Left kidney (tissue), 2 donors: Measurements from ENCODE around the gene C2CD2. TPM values are rescaled to one million over a fixed set of nuclear protein-coding genes. Genes with fewer than 3 reads are reported as not detected.
"Not testable (repeated sequence)": the region's sequence is repeated elsewhere in the genome, so short reads cannot be mapped to it uniquely, and the experiment has no call there.

Experiments used
- DNase-seq: peaks from one replicate; pipeline ENCODE4 v3.0.0-alpha.2; 2013
- polyA plus RNA-seq: library from polyadenylated mRNA; unstranded; fragments of 120-200 nt; gene quantifications from one replicate; pipeline ENCODE4 v1.2.1, GENCODE V29; 2013; ENCODE audit not compliant: insufficient read length

C2CD2 gene
- polyA plus RNA-seq, 1 donor: 18.7 TPM

DNA sequence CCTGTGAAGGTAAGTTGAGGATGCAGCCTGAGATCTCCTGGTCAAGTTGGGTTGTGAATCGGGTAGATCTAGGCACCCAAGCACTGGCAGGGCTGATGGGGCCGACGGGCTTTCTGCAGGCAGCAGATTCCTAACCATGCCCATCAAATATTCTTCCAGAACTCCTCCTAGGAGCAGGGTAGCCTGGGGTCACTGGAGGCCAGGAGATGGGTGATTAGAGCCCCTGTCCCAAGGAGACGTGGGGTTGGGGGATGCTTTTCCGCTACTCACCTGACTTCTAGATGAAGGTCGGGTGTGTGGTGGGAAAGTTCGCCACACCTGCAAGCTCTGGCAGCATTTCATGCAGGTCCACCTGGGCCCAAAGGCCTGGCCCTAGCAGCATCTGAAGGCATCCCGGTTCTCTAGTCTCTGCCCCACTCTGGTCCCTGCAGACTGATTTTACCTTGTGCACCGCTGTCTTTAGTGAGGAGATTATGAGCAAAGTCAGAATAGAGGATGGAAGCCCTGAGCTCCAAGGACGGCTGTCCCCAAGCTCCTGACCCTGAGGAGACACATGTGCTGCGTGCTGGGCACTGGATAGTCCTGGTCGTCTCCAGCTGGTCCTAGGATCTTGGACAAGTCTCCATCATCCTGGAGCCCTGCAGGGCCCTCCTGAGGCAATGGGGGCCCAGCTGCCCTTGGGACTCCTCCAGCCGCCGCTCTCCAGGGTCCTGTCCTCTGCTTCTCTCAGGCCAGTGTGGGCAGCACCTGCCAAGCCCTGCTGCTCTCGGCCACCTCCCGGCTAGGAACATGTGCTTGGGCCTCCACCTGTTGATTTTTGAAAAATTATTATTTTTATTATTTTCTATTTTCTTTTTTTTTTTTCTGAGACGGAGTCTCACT lies 21.8 kb upstream of the C2CD2 start:
- DNase-seq: no peak

DNA sequence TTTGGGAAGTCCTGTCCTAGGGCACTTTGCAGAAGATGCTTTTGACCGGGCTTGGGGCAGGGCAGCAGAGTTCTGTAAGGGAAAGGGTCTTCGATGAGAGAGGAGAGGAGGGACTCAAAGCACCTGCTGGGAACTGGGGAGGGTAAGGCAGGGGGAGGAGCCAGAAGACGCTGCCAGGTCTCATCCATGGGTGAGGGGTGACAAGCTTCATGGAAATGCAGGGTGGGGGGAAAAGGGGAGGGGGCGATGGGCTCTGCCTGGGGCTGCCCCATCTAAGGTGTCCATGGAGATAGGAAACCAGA lies 20.9 kb upstream of the C2CD2 start:
- no peak for DNase-seq

DNA sequence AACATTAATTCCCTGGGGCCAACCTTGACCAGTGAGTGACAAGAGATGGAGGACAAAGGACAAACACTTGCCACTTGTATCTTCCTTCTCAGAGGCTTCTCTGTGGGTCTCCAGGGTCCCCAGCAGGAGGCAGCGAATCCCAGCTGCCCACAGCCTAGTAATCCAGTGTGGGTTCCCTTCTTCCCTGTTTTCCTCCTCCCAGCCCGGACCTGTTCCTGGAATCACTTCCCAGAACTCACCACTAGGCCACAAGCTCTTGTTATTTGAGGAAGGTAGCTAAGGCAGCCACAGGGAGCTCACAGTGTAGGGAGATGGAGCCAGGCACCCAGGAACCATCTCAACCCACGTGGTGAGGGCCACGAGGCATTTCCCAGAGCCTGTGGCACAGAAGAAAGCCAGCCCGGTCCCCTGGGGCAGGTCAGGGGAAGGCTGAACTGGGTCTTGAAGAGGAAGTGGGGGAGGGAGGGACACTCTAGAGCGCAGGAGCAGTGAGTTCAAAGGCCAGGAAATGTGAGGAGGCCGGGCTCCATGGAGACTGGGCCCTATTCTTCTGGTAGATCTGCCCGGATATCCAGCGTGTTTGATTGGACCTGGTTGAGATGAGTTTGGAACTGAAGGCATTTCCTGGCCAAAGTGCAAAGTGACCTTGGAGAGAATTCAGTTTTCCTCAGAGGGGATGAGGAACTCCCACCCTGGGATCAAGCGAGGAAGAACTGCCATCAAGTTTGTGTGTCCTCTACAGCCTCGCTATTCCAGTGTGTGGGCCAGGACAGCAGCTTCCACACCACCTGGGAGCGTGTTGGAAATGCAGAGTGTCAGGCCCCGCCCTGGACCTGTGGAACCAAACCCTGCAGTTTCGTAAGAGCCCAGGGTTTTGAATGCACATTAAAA lies 20.3 kb upstream of the C2CD2 start:
- DNase-seq: no peak

DNA sequence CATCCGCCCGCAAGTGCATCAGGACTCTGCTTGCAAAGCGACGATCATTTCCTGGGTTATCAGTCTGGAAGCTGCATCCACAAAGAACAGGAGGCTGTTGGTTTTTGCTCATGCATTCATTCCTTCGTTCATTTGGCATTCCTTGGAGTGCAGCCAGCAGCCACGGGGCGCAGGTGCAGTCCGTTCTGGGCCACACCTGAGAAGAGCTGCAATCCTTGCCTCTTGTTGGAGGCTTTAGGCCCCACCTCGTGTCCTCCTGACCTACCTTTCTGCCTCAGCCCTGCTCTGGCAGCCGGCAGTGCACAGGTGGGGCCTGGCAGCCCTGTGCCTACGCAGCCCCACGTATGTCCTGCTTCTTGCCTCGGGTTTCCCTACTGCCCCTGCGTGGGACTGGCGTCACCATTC lies 19.6 kb upstream of the C2CD2 start:
- DNase-seq: no peak

DNA sequence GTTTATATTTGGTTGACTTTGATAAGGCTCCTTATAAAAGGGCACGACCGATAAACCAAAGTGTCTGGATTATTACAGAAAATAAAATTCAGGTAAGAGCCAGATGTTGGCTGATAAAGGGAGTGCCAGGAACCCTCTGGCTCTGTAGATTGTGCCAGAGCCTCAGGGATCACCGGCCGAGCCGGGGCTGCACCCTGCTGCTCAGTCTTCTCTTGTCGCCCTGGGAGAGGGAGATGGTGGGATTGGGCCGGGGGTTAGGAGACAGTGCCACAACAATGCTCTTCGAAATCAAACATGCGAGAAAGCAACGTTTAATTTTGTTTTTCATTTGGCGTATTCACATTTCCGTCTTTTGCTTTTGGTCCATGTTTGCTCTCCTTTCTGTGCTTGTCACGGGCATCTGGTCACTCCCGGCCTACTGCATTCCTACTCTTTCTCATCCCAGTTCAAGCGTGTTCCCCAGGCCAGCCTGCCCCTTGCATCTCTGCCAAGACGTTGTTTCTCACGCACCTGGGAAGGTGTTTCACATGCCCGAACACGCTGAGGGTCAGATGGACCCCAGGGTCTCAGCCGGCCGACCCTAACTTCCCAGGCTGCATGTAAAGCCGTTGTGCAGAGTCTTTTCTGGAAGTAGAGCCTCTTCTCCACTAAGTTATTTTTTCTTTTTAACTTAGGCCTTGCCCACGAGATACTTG lies 18.8 kb upstream of the C2CD2 start:
- DNase-seq: no peak

DNA sequence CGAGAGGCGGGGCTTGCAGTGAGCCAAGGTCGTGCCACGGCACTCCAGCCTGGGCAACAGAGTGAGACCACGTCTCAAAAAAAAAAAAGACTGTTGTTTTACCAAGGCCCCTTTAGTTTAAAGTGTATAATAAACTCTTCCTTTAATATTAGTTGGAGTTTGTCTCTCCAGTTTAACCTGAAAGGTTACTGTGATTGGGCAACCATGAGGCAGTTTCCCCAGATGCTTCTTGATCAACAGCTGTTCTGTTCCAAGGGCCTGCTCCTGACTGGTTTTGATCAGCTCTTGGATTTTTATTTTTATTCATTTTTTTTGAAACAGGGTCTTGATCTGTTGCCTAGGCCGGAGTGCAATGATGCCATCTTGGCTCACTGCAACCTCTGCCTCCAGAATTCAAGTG lies 18.1 kb upstream of the C2CD2 start:
- DNase-seq: no peak

DNA sequence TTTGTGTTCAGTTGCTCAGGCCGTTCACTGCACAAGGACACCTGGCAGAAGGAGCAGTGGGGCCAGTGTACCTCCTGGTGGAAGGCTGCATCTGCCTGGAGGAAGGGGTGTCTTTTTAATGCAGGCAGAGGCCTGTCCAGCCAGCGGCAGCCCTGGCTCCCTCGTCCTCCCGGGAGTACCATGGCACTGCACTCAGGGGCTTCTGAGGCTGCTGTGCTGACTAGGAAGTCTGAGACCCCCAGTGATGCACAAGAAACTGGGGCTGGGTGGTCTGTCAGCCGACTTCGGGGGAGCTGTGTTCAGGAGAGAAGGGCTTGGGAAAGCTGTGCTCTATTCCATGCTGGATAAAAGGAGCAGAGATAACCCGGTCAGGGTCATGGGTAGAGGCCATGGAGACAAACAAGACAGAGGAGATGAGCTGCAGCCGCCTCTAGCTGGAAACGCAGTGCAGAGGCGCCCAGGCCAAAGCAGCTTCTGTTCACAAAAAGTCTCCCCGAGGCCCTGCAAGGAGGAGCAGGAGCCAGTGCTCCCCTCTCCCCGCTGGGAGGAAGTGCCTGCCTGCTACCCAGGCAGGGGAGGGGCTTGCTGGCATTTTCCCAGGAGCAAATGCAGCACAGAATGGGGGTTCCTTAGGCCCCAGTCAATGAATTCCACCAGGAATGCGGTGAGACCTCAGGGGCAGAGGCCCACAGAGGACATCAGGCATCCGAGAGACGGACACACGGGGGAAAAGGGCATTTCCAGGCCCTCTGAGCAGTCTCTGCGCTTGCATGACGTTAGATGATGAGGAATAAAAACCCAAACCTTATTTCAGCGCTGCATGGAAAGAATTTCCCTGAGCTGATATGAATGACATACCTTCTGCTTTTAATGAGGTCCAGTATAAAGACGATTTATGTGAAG lies 17.2 kb upstream of the C2CD2 start:
- no peak for DNase-seq

DNA sequence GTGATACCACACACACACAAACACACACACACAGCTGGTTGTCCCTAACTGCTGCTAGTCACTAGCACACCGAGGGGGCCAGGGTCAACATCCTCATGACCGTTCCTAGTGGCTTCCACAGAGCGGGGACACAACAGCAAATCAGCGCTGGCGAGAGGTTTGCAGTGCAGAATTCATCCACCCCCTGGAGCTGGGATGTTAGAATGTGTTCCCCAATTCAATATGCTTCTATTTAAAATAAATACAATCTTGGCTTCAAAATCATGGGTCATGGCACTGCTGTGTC lies 16.2 kb upstream of the C2CD2 start:
- DNase-seq: no peak

DNA sequence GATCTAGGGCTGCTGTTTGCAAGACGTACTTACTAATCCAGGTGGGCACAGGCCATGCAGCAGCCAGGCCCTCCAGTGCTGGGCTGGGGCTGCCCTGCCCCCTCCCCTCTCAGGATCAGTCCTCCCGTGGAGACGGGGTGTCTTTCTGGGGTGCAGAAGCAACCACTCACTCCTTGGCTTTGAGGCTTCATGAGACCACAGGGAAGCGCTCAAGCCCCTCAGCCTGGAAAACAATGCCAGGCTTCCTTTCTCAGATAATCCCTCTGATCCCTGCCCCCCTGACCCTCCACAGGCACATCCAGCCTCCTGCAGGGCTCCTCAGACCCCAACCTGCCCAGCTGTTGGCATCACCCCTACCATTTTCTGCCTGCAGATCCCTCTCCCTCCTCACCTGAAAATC lies 13.9 kb upstream of the C2CD2 start:
- no peak for DNase-seq

DNA sequence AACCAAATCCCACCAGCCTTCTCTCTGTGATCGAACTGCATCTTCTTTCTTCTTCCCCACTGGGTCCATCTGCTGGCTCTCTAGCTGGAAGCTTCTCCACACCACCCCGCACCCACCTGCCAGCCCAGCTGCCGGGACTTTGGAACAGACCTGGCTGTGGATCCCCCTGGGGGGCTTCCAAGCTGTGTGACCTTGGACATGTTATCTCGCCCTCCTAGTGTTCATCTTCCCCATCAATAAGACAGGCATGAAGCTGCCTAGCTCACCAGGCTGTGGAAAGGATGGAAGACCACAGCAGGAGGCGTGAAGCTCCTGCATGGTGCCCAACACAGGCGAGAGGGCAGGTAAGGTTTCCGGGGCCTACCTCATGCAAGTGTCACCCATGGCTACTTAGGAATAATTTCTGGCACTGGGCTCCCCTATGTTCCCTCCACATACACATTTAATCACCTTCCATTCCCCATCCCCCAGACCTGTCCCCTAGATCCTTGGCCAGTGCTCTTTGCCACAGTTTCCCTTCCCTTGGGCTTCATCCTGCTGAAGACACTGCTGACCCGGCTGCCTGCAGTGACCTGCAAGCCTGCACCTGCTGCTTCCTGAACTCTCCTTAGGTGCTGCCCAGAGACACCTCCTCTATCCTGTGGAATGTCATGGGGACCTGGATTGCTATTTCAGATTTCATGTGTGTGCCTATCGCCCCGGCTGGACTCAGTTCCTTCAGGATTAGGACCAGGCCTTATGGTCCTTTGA lies 13.2 kb upstream of the C2CD2 start:
- no peak for DNase-seq

DNA sequence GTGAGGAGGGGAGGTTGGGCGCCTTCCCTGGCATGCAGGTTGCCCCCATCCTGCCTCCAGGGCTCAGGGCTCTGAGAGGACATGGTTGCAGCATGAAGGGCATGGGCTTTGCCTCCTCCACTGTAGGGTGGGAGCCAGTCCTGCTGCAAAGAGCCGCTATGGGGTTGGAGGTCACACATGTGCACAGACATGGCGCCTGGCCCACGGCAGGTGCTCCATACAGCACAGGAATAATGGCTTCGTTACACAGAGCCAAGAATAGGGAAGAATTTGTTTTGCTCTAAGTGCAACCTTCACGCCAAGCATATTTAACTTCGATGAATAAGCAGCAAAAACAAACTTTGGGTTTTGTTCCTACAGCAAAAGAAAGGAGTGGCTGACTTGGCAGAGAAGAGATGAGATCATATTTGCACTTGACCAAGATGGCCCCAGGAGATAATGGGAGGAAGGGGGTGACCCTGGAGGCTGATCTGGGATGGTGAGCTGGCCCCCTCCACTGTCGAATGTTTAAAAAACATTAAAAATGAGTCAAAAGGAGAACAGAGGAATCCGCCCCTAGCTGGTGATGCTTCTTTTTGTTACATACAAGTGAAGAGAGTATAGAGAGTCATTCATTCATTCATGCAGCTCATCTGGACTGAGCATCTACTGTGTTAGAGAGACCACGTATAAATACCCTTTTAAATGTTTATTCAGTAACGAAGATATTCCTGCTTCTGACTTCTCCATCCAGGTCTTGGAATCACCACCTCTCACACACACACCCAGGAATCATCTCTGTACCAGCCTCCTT lies 12.4 kb upstream of the C2CD2 start:
- DNase-seq: no peak

DNA sequence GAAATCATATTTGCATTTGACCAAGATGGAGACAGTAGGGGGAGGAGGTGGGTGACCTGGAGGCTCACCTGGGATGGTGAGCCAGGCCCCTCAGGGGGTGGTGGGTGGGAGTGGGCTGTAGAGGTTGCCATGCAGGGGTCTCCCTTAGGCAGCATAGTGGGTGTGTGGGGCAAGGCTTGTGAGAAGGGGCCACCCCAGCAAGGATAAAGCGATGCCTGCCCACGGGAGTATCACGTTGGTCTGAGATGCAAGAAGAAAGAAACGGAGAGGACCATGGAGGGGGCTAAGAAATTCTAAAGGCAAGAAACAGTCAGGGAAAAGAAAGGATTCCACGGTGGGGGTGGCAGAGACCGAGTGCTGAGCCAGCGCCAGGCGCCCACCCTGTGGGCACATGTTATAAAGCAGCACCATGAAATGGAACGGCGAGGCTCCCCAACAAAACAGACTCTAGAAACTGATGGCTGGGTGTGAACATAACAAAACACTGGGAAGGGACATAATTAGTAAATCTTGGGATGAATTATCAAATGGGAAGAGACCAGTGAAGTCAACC lies 11.7 kb upstream of the C2CD2 start:
- DNase-seq: no peak

DNA sequence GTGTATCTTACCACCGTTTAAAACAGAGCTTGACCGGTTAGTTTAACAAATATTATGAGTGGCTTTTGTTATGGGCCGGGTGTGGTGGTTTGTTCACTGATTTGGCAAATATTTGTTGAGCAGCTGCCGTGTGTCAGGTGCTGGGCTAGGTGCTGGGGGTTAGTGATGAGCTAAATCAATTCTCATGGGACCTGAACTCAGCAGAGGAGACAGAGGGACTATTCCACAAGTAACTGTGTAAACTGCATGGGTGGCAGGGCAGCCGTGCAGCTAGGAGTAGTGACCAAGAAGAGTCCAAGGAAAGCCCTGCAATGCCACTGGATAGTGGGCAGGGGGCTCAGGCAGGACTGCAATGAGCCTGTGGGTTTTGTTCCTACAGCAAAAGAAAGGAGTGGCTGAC lies 11.2 kb upstream of the C2CD2 start:
- DNase-seq: no peak

DNA sequence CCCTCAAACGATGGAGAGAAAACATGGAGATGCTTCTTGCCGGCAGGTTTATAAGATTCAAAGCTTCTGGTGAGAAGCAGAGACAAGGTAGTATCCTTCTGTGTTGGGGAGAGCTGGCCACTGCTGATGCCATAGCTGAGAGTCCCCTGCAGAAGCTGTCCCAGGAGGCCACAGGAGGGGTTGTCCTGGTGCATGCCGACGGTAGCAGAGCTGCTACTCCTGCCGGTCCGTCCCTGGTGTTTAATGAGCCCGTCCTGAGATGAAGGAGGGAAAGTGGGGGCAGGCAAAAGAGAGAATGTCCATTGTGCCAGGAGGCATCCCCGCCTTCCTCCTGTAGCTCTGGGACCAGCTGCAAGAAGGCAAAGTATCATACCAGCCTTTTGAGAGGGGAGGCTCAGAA lies 10.4 kb upstream of the C2CD2 start:
- DNase-seq: no peak

DNA sequence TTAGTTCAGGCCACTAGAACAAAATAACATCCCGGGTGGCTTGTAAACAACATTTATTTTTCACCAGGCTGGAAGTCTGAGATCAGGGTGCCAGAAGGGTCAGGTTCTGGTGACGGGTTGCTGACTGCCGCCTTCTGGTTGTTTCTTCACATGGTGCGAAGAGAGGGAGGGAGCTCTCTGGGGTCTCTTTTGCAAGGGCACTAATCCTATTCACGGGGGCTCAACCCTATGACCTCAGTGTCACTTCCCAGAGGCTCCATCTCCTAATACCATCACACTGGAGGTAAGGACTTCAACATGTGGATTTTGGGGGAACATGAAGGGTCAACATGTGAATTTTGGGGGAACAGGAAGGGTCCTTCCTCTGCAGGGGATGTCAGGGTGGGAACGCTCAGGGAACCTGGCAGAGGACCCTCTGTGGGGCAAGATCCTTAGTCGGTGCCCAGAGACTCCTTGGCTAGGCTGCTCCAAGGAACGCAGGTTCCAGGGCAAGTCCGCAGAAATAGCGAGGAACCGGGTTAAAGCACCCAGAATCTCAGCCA lies 8.7 kb upstream of the C2CD2 start:
- DNase-seq: no peak

DNA sequence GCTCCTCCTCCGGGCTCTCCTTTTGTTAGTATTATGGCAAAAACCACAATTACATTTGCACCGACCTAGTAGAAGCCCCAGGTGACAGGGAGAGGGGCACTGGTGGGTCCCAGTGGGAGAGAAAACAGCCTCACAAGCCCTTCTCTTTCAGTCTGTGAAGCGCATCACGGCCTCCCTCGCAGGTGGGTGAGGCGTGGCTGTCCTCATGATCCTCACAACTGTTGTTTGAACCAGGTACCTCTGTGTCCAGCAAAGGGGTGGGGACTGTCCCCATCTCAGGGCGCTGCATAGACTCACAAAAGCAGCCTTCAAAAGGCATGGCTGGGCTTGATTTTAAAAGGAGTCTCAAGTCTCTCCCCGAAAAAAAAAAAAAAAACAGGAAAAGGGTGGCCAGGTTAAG lies 7.9 kb upstream of the C2CD2 start:
- no peak for DNase-seq

DNA sequence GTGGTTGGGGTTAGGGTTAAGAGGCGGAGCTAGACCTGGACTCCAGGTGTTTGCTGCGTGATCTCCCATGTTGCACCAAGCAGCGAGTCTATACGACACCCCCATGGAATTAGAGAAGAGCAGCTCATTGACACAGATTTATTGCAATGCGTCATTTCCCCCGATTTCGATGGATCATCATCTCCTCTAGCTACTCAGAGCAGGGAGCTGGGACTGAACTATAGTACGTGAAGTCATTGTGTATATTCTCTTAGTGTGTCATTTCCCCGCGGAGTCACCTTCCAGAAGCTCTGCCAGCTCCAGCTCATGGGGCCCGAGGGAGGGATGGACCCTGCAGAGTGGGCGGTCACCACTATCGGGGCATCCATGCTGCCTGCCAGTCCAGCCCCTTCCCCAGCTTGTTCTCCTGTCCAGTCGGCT lies 7.5 kb upstream of the C2CD2 start:
- no peak for DNase-seq

DNA sequence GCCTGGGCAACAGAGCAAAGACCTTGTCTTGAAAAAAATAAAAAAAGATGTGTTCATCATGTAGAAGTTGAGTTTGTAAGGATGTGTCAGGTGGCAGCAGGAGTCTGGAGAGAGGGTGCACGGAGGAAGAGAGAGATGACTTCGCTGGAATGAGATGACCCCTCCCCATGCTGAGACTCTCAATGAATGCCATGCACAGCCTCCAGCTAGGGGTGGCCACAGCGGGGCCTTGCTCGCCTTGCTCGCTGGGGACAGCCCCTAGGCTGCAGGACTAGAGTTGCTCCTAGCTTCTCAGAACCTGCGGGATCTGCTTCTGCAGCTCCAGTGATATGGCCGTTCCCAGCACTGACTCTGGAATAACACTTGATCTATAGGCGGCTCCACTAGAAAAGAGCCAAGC lies 6.6 kb upstream of the C2CD2 start:
- no peak for DNase-seq

DNA sequence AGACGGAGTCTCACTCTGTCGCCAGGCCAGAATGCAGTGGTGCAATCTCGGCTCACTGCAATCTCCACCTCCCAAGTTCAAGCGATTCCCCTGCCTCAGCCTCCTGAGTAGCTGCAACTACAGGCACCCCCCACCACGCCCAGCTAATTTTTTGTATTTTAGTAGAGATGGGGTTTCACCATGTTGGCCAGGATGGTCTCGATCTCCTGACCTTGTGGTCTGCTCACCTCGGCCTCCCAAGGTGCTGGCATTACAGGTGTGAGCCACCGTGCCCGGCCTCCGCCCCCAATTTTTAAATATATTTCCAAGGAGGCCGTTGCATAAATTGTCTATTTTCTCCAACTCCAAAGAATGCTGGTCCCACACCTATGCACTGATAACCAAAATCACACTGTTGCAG lies 5.9 kb upstream of the C2CD2 start:
- DNase-seq: not testable (repeated sequence)
